Measurements from ENCODE around the gene PRKN. TPM values are rescaled to one million over a fixed set of nuclear protein-coding genes. Genes with fewer than 3 reads are reported as not detected.

The PRKN gene
- total RNA-seq, 1 donor from 2014 or later = 2.6 TPM

DNA sequence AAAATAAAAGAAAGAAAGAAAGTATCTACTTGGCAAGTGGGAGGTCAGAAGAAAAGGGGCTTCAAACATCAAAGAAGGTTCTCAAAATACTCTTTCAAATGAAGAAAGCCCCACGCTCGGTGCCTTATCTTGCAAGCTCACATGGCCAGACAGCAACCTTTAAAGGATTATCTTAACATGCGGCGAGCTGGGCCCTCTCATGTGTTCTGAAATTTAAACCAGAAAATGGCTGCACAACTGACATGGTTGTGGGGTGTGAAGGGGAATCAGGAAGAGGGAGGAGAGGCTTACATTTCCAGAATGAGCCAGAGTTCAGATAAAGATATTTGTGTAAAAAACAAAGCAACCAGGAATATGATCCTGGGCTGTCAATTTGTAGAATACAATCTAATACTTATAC, 363.1 kb downstream of the PRKN start:
- H3K27me3 ChIP-seq = no peaks in the 10 kb centered on the region
- DNase-seq (ENCODE audit: low spot score in 2 of 2) = no peak
- no peaks in the 10 kb centered on the region for H3K36me3 ChIP-seq
- no peaks in the 10 kb centered on the region for H3K9me3 ChIP-seq
- H3K27ac ChIP-seq = no peak overlapping the region
- no peaks in the 10 kb centered on the region for H3K4me1 ChIP-seq
- H3K4me3 ChIP-seq = no peak overlapping the region
- TF ChIP-seq CTCF (IDR thresholded peaks at IDR 0.05) = no peak
- intact Hi-C loops (cut with DNase I) = no loop called here

DNA sequence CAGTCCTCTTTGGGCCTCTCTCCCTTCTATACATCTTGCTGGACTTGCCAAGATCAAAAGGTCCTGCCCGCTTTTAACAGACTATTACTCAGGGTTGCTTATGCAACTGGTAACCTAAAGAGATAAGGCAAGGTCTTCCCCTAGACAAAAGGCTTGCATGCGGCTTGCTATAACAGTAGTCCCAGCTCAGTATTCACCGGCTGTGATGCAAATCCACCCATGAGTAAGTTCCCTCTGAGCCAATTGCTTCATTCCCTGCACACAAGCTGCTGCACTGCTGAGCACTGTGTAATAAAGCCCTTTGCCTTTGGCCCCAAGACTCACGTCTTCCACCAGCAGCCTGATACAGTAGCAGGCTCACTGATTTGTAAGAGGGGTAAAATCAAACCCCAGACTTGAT, 363.8 kb downstream of the PRKN start:
- Histone ChIP-seq H3K27ac (no peak overlapping the region), H3K36me3 (no peaks in the 10 kb centered on the region), H3K4me3 (no peak overlapping the region), H3K4me1 (no peaks in the 10 kb centered on the region), H3K9me3 (no peaks in the 10 kb centered on the region), H3K27me3 (no peaks in the 10 kb centered on the region)
- intact Hi-C loops (cut with DNase I) = no loop called here
- DNase-seq (ENCODE audit: low spot score in 2 of 2) = no peak
- TF ChIP-seq CTCF (IDR thresholded peaks at IDR 0.05) = no peak

DNA sequence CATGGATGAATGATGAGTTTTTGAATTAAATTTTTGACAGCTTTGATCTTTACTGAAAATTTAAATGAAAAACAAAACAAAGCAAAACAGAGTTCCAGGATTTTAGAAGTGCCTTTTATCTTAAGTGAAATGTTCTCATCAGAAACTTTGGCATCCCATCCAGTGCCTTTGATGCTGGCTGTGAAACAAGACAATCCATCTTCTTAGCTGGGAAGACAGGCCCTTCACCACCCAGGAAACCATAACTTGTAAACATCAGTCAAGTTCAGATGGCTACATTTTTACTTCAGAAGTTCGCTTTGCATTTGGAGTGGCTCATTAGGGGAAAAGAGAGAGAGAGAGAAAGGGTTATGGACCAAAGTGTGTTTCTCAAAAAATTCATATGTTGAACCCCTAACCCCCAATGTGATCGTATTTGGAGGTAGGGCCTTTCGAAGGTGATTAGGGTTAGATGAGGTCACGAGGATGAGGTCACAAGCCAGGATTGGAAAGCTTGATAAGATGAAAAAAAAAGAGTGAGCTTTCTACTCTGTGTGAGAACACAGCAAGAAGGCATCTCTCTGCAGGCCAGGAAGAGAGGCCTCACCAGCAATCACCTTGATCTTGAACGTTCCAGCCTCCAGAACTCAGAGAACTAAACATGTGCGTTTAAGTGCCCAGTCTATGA, 366.5 kb downstream of the PRKN start:
- TF ChIP-seq CTCF (IDR thresholded peaks at IDR 0.05) = no peak
- Histone ChIP-seq H3K4me1 (no peaks in the 10 kb centered on the region), H3K4me3 (no peak overlapping the region), H3K36me3 (no peaks in the 10 kb centered on the region), H3K27ac (no peak overlapping the region), H3K9me3 (no peaks in the 10 kb centered on the region), H3K27me3 (no peaks in the 10 kb centered on the region)
- DNase-seq (ENCODE audit: low spot score in 2 of 2) = no peak
- intact Hi-C loops (cut with DNase I) = no loop called here

DNA sequence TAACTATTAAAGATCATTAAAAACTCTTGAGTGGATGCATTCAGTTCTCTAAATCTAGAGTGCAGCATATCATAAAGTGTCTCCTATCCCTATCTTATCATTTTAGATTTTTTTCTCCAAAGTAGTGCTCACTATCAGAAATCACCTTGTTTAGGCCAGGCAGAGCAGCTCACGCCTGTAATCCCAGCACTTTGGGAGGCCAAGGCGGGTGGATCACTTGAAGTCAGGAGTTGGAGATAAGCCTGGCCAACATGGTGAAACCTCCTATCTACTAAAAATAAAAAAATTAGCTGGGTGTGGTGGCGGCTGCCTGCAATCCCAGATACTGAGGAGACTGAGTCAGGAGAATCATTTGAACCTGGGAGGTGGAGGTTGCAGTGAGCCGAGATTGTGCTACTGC, 368.9 kb downstream of the PRKN start:
- intact Hi-C loops (cut with DNase I) = no loop called here
- Histone ChIP-seq H3K4me3 (no peak overlapping the region), H3K27ac (no peak overlapping the region), H3K27me3 (no peaks in the 10 kb centered on the region), H3K36me3 (no peaks in the 10 kb centered on the region), H3K4me1 (no peaks in the 10 kb centered on the region), H3K9me3 (no peaks in the 10 kb centered on the region)
- no peak for TF ChIP-seq CTCF (IDR thresholded peaks at IDR 0.05)
- DNase-seq (ENCODE audit: low spot score in 2 of 2) = no peak

DNA sequence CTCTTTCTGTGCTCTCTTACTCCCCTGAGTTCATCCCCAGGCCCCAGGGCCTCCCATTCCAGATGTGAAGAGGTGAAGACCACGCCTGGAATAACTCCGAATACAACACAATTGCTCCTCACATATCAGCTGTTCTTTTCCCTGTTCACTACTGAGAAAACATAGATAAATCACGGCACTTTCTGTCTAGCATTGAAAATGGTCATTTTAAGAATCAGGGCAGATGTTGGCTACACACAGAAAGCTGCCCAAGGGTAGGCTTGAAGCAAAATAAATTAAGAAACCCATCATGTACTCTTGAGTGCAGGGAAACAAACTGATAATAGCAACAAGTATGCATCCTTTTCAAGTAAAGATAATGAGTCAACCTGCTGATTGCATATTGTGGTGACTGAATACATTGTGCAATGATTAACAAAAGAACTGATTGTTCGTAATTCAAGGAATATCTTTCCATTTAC, 382.5 kb downstream of the PRKN start:
- Histone ChIP-seq H3K27me3 (no peaks in the 10 kb centered on the region), H3K36me3 (no peaks in the 10 kb centered on the region), H3K27ac (no peak overlapping the region), H3K9me3 (no peaks in the 10 kb centered on the region), H3K4me1 (no peaks in the 10 kb centered on the region), H3K4me3 (no peak overlapping the region)
- intact Hi-C loops (cut with DNase I) = no loop called here
- DNase-seq (ENCODE audit: low spot score in 2 of 2) = no peak
- no peak for TF ChIP-seq CTCF (IDR thresholded peaks at IDR 0.05)

GRCh38 chr6:162344646-162345010, 382.9 kb downstream of the PRKN start:
- Histone ChIP-seq H3K4me1 (no peaks in the 10 kb centered on the region), H3K4me3 (no peak overlapping the region), H3K27me3 (no peaks in the 10 kb centered on the region), H3K9me3 (no peaks in the 10 kb centered on the region), H3K36me3 (no peaks in the 10 kb centered on the region), H3K27ac (no peak overlapping the region)
- no peak for TF ChIP-seq CTCF (IDR thresholded peaks at IDR 0.05)
- DNase-seq (ENCODE audit: low spot score in 2 of 2) = no peak
- intact Hi-C loops (cut with DNase I) = no loop called here
